GM12873 (cell line): ENCODE measurements around the gene EHMT1.

Experiments
- TF ChIP-seq, protein P1 (sequence below): IDR thresholded peaks from 2 replicates; pipeline ENCODE4 v1.5.1; 2012; ENCODE audit warnings: low read depth, mild to moderate bottlenecking, moderate library complexity, low read length, control low read depth; ENCODE audit not compliant: insufficient read depth; ENCODE audit errors: missing control alignments

Gene EHMT1

DNA sequence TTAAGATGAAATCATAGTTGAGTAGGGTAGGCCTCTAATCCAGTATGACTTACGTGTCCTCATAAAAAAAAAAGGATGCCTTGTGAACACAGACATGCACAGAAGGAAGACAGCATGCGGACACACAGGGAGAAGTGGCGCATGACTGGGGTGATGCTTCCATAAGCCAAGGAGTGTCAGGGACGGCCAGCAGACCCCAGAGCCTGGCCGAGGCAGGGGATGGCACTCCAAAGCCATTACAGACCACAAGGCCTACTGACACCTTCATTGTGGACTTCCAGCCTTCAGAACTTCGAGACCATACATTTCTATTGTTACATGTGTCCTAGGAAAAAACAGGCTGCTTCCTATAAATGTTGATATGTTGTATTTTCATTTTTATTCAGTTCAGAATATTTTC is 19.9 kb downstream of the EHMT1 start:
- TF ChIP-seq, protein P1, sequence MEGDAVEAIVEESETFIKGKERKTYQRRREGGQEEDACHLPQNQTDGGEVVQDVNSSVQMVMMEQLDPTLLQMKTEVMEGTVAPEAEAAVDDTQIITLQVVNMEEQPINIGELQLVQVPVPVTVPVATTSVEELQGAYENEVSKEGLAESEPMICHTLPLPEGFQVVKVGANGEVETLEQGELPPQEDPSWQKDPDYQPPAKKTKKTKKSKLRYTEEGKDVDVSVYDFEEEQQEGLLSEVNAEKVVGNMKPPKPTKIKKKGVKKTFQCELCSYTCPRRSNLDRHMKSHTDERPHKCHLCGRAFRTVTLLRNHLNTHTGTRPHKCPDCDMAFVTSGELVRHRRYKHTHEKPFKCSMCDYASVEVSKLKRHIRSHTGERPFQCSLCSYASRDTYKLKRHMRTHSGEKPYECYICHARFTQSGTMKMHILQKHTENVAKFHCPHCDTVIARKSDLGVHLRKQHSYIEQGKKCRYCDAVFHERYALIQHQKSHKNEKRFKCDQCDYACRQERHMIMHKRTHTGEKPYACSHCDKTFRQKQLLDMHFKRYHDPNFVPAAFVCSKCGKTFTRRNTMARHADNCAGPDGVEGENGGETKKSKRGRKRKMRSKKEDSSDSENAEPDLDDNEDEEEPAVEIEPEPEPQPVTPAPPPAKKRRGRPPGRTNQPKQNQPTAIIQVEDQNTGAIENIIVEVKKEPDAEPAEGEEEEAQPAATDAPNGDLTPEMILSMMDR: no peak

GRCh38 chr9:137639303-137640051 is 20.7 kb downstream of the EHMT1 start:
- TF ChIP-seq, protein P1: no peak

DNA sequence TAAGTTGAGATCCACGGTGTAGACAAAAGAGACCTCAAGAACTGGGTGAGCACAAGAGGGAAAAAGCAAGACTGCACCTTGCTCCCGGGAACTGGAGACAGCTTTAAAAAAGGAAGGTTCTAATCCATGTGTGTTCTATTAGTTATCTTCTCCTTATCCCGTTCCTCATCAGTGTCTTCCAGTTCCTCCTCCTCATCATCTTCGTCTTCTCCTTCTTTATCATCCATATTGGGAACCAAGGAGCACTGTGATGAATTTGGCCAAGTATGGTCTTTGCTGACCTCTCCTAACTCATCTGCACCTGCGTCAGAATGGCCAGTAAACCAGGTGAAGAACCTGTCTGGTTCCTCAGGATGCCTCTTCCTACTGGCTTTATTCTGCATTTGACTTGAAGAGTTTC is 22.1 kb downstream of the EHMT1 start:
- TF ChIP-seq, protein P1: no peak

- TF ChIP-seq, protein P1: no peak
Observed at GRCh38 chr9:137642118-137642601, 23.4 kb downstream of the EHMT1 start.

GRCh38 chr9:137642892-137643291 is 24.1 kb downstream of the EHMT1 start:
- TF ChIP-seq, protein P1: no peak

- TF ChIP-seq, protein P1: no peak
Observed at GRCh38 chr9:137643921-137644320, 25.1 kb downstream of the EHMT1 start.

DNA sequence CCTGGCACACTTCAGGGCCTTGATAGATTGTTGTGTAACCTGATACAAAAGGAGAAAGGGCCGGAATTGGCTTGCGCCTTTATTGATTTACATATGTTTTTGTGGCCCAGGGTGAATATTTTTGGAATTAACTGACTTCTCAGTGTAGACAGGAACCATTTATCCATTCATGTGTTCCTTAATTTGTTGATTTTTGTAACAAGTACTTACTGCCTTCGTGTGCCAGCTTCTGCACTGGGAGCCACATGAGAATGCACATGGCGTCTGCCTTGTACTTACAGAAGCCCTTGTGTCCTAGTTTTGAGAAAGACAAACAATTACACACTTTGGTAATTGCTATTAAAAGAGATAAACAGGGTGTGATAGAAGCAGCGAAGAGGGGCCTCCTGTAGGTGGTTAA is 26.4 kb downstream of the EHMT1 start:
- TF ChIP-seq, protein P1: no peak
